ENCODE results near the gene ZNF879.

- TF ChIP-seq MZF1 (tag by site-specific recombination; IDR thresholded peaks at IDR 0.05; ENCODE audit: borderline replicate concordance) (no peak), ZNF211 (tag by site-specific recombination; IDR thresholded peaks at IDR 0.05; ENCODE audit: low read depth) (no peak), ZBTB21 (tag by site-specific recombination; IDR thresholded peaks at IDR 0.05) (no peak), ZNF366 (tag by site-specific recombination; conservative IDR thresholded peaks at IDR 0.05) (no peak), ZBTB7A (tag by site-specific recombination; IDR thresholded peaks at IDR 0.05; ENCODE audit: low read depth) (no peak), ZNF132 (tag by site-specific recombination; IDR thresholded peaks at IDR 0.05; ENCODE audit: borderline replicate concordance) (no peak), OVOL3 (tag by site-specific recombination; IDR thresholded peaks at IDR 0.05) (no peak), REST (tag by site-specific recombination; IDR thresholded peaks at IDR 0.05) (no peak), ZNF629 (tag by site-specific recombination; IDR thresholded peaks at IDR 0.05) (no peak), ZNF274 (IDR thresholded peaks at IDR 0.05; ENCODE audit: low read length) (no peak), ZNF274 (tag by site-specific recombination; IDR thresholded peaks at IDR 0.05; ENCODE audit: borderline replicate concordance) (no peak)
- TF ChIP-seq, protein P1, sequence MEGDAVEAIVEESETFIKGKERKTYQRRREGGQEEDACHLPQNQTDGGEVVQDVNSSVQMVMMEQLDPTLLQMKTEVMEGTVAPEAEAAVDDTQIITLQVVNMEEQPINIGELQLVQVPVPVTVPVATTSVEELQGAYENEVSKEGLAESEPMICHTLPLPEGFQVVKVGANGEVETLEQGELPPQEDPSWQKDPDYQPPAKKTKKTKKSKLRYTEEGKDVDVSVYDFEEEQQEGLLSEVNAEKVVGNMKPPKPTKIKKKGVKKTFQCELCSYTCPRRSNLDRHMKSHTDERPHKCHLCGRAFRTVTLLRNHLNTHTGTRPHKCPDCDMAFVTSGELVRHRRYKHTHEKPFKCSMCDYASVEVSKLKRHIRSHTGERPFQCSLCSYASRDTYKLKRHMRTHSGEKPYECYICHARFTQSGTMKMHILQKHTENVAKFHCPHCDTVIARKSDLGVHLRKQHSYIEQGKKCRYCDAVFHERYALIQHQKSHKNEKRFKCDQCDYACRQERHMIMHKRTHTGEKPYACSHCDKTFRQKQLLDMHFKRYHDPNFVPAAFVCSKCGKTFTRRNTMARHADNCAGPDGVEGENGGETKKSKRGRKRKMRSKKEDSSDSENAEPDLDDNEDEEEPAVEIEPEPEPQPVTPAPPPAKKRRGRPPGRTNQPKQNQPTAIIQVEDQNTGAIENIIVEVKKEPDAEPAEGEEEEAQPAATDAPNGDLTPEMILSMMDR (tag by site-specific recombination; IDR thresholded peaks at IDR 0.05) = no peak
- TF ChIP-seq, protein P2, sequence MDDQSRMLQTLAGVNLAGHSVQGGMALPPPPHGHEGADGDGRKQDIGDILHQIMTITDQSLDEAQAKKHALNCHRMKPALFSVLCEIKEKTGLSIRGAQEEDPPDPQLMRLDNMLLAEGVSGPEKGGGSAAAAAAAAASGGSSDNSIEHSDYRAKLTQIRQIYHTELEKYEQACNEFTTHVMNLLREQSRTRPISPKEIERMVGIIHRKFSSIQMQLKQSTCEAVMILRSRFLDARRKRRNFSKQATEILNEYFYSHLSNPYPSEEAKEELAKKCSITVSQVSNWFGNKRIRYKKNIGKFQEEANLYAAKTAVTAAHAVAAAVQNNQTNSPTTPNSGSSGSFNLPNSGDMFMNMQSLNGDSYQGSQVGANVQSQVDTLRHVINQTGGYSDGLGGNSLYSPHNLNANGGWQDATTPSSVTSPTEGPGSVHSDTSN (CRISPR knock-in tag; IDR thresholded peaks at IDR 0.05) = no peak
Measured at GRCh38 chr5:178989311-178989710, 34.3 kb upstream of the ZNF879 start.

All from HEK293 (cell line).